ENCODE data around the gene SKIL.

DNA sequence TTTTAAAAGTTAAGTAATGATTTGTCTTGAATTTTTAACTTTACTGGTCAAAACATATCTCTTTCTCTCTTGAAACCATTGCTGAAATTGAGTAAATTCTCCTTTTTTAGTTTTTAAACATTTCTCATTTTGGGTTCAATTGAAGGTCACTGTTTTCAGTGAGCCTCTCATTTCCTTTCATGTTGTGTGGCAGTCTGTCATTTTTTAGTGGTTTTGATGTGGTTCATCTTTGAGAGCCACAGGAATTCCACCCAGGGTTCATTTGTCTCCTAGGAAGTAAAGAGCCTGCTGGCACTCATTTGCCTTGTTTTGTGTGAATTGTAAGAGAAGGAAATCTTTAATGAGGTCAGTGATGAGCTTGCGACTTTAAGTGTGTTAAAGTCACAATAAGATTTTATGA is 71.5 kb downstream of the SKIL start:
- TF ChIP-seq POLR2AphosphoS5 (IDR thresholded peaks at IDR 0.05; ENCODE audit: borderline replicate concordance, low read depth, low read length) (no peak), EZH2 (IDR thresholded peaks at IDR 0.05) (no peak), FOXP2 (optimal IDR thresholded peaks at IDR 0.05; ENCODE audit: control extremely low read depth, extremely low read length, insufficient read depth) (no peak)

Data from SK-N-MC (cell line).